Gastroesophageal sphincter (tissue), 3 donors: Measurements from ENCODE around the gene EED.

Experiments used
- EP300 ChIP-seq: sonication (generic); formaldehyde crosslinking; IDR thresholded peaks from one replicate; pipeline ENCODE4 v1.6.1; 2017; ENCODE audit warnings: antibody characterized with exemption, mild to moderate bottlenecking
- POLR2A ChIP-seq, 2 donors: fragments of 450-650 bp; IDR thresholded peaks; one replicate each; pipeline ENCODE4 v1.6.1; 2017; ENCODE audit warnings: antibody characterized with exemption in 2 of 2, mild to moderate bottlenecking in 2 of 2, moderate library complexity in 1 of 2
- POLR2AphosphoS5 ChIP-seq: sonication (generic); formaldehyde crosslinking; IDR thresholded peaks from one replicate; pipeline ENCODE4 v1.6.1; 2017; ENCODE audit warnings: antibody characterized with exemption
- TF ChIP-seq, protein P1 (sequence below), 4 experiments: fragments of 200-600 bp in 2 of 4; fragments of 450-650 bp in 2 of 4; sonication (generic) in 1 of 4; IDR thresholded peaks; one replicate each; pipeline ENCODE4 v1.5.1; 2017 to 2019; ENCODE audit warnings: antibody characterized with exemption in 4 of 4, mild to moderate bottlenecking in 2 of 4, moderate library complexity in 2 of 4

DNA sequence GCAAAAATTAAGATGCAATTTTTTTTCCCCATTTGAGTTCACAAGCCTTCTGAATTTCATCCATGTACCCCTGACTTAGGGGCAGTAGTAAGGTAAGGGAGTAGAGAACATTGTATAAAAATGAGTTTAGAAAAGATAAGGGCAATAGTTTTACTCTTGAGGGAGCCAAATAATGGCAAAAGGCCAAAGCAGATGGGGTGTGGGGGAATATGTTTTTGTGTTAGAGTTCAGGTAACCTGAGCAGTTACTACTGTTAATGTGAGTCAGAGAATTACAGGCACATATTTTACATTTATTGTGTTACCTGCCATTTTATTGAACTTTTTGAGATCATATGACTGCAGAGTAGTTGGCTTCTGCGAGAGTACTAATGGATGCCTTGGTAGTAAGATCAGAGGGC, 3.1 kb downstream of the EED start:
- TF ChIP-seq, protein P1, sequence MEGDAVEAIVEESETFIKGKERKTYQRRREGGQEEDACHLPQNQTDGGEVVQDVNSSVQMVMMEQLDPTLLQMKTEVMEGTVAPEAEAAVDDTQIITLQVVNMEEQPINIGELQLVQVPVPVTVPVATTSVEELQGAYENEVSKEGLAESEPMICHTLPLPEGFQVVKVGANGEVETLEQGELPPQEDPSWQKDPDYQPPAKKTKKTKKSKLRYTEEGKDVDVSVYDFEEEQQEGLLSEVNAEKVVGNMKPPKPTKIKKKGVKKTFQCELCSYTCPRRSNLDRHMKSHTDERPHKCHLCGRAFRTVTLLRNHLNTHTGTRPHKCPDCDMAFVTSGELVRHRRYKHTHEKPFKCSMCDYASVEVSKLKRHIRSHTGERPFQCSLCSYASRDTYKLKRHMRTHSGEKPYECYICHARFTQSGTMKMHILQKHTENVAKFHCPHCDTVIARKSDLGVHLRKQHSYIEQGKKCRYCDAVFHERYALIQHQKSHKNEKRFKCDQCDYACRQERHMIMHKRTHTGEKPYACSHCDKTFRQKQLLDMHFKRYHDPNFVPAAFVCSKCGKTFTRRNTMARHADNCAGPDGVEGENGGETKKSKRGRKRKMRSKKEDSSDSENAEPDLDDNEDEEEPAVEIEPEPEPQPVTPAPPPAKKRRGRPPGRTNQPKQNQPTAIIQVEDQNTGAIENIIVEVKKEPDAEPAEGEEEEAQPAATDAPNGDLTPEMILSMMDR (IDR thresholded peaks at IDR 0.05): no peak
- TF ChIP-seq POLR2A (IDR thresholded peaks at IDR 0.05) (no peak), EP300 (no peak), POLR2AphosphoS5 (no peak)
